Large intestine (tissue), 3 donors: ENCODE data around the gene NOX3. TPM values are rescaled to one million over a fixed set of nuclear protein-coding genes. Genes with fewer than 3 reads are reported as not detected.
A peak's percentile ranks its signal among the peaks of the same experiment; 100 is the strongest.
"Not testable (repeated sequence)": the region's sequence is repeated elsewhere in the genome, so short reads cannot be mapped to it uniquely, and the experiment has no call there.

Experiments
- DNase-seq, 2 donors: peaks; one replicate each; pipeline versions ENCODE4 v3.0.0 to v3.0.0-alpha.2; 2013
- H3K27ac ChIP-seq: one replicate; pipeline ENCODE4 v1.5.1; 2013; ENCODE audit warnings: low read length
- H3K27me3 ChIP-seq: 2 replicates; pipeline ENCODE4 v1.6.1; 2013; ENCODE audit warnings: low read length; ENCODE audit not compliant: control insufficient read depth, insufficient read depth
- H3K36me3 ChIP-seq: 2 replicates; pipeline ENCODE4 v1.6.1; 2013; ENCODE audit warnings: low read length; ENCODE audit not compliant: control insufficient read depth, insufficient read depth
- H3K4me1 ChIP-seq: one replicate; pipeline ENCODE4 v1.6.1; 2013; ENCODE audit warnings: low read length; ENCODE audit not compliant: control insufficient read depth, insufficient read depth
- H3K4me3 ChIP-seq: one replicate; pipeline ENCODE4 v1.5.1; 2013; ENCODE audit warnings: low read length
- H3K9me3 ChIP-seq: one replicate; pipeline ENCODE4 v1.6.1; 2013; ENCODE audit warnings: mild to moderate bottlenecking, low read depth, low read length, moderate library complexity; ENCODE audit not compliant: control insufficient read depth
- WGBS: methylation state at CpG from one replicate; pipeline ENCODE4 v1.1.5; 2013; ENCODE audit warnings: low lambda C conversion rate; ENCODE audit not compliant: insufficient coverage; 5-methylcytosine and 5-hydroxymethylcytosine counted together
- polyA plus RNA-seq: library from polyadenylated mRNA; unstranded; fragments of 120-200 nt; gene quantifications from one replicate; pipeline ENCODE4 v1.2.1, GENCODE V29; 2013

The NOX3 gene
- polyA plus RNA-seq, 1 donor: not detected

DNA sequence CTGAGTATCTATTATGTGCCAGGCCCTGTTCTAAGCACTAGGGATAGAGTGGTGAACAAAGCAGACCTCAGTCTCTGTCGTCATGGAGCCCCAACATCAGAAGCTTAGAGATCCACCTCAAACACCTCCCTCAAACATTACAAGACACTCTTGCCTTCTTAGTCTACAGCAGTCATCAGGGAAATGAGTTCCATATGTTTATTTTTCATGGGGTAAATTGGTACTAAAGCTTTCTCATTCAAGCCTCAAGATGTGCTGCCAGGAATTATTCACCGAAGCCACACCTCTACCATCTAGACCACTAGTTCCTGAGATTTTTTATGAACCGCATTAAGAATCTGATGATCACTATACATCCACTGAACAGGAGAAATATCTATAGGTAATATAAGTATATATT lies 82.4 kb downstream of the NOX3 start:
- Histone ChIP-seq H3K27me3 (no peaks in the 10 kb centered on the region), H3K36me3 (no peaks in the 10 kb centered on the region), H3K9me3 (no peaks in the 10 kb centered on the region), H3K4me1 (no peaks in the 10 kb centered on the region), H3K27ac (no peak overlapping the region), H3K4me3 (no peak overlapping the region)
- no CpG with 5 or more reads among the region's 3 CpGs for WGBS
- DNase-seq: no peak

- no peak overlapping the region for H3K27ac ChIP-seq
Measured at GRCh38 chr6:155372256-155372655, 83.4 kb downstream of the NOX3 start.

DNA sequence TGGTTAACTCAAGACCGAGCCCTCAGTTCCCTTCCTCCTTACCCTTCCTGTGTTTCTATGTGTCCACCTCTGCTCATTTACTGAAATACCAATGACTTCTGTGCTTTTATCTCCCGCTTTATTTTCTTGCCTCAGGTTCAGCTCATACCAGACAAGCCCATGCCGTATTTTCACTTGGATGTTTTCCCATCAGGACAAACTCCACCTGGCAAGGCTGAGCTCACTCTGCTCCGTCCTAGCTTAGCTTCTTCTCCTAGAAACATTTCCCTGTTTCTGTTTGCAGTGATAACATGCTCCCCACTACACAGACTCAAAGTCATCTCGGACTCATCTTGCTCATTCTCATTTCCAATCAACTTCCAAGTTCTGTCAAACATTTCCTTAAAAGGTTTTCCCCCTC lies 84.4 kb downstream of the NOX3 start:
- WGBS: 81% methylated on average over 3 of the region's 5 CpGs
- Histone ChIP-seq H3K9me3 (no peaks in the 10 kb centered on the region), H3K4me3 (no peak overlapping the region), H3K27ac (no peak overlapping the region), H3K36me3 (no peaks in the 10 kb centered on the region), H3K4me1 (no peaks in the 10 kb centered on the region), H3K27me3 (no peaks in the 10 kb centered on the region)
- DNase-seq: peak in 1 of 2 donors; percentile 3

More at GRCh38 chr6:155372256-155372655, 83.4 kb downstream of the NOX3 start:
- WGBS: no CpG with 5 or more reads among the region's 4 CpGs
- Histone ChIP-seq H3K4me1 (no peaks in the 10 kb centered on the region), H3K36me3 (no peaks in the 10 kb centered on the region), H3K4me3 (no peak overlapping the region), H3K9me3 (no peaks in the 10 kb centered on the region), H3K27me3 (no peaks in the 10 kb centered on the region)
- DNase-seq: no peak

- no peaks in the 10 kb centered on the region for H3K27me3 ChIP-seq
- no peak overlapping the region for H3K4me3 ChIP-seq
- H3K9me3 ChIP-seq: peaks cover 8% of the 10 kb centered on the region
- no peak for DNase-seq
- no peak overlapping the region for H3K27ac ChIP-seq
- H3K4me1 ChIP-seq: no peaks in the 10 kb centered on the region
- H3K36me3 ChIP-seq: no peaks in the 10 kb centered on the region
- WGBS: 97% methylated on average over 4 of the region's 6 CpGs
Measured at GRCh38 chr6:155366325-155366724, 89.3 kb downstream of the NOX3 start.

DNA sequence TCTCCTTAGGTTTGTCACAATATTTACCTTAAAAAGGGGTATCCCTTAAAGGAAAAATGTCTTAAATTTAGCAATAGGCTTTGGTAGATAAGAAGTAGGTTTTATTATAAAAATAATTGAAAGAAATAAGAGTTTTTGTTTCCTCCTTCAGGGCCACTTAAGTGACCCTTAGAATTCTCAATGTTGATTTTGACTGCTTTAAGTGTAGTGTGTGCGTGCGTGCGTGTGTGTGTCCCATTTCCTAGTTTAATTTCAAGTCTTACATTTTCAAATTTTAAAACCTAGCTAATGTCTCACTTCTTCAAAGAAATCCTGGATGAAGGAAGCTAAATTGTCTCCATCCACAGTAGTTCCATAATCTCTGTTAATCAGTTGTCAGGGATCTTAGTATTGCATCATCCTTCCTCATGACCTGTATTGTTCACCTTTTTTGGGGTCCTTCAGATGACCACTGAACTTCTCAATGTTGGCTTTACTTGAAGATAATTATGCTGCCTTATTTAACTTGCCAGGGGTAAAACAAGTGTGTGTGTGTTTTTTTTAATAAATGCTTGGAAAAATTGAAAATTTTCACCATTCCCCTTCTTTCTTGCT lies 90.7 kb downstream of the NOX3 start:
- WGBS: no CpG with 5 or more reads among the region's 3 CpGs
- Histone ChIP-seq H3K27ac (no peak overlapping the region), H3K36me3 (no peaks in the 10 kb centered on the region), H3K4me1 (no peaks in the 10 kb centered on the region), H3K4me3 (no peak overlapping the region), H3K27me3 (no peaks in the 10 kb centered on the region), H3K9me3 (peaks cover 8% of the 10 kb centered on the region)
- DNase-seq: no peak

GRCh38 chr6:155364021-155364420 lies 91.6 kb downstream of the NOX3 start:
- not testable (repeated sequence) for H3K27ac ChIP-seq, H3K4me1 ChIP-seq, H3K36me3 ChIP-seq, H3K9me3 ChIP-seq, H3K4me3 ChIP-seq, DNase-seq, H3K27me3 ChIP-seq
- 100% methylated on average over 2 of the region's 12 CpGs for WGBS

- no CpG with 5 or more reads among the region's 39 CpGs for WGBS
- H3K27me3 ChIP-seq, H3K9me3 ChIP-seq, H3K4me3 ChIP-seq, H3K36me3 ChIP-seq, DNase-seq, H3K4me1 ChIP-seq, H3K27ac ChIP-seq: not testable (repeated sequence)
Measured at GRCh38 chr6:155362968-155363632, 92.5 kb downstream of the NOX3 start.

- no peak overlapping the region for H3K27ac ChIP-seq
- H3K36me3 ChIP-seq: no peaks in the 10 kb centered on the region
- H3K27me3 ChIP-seq: no peaks in the 10 kb centered on the region
- no peak for DNase-seq
- peaks cover 4% of the 10 kb centered on the region for H3K9me3 ChIP-seq
- H3K4me3 ChIP-seq: no peak overlapping the region
- H3K4me1 ChIP-seq: no peaks in the 10 kb centered on the region
Measured at GRCh38 chr6:155354167-155354566, 101.5 kb downstream of the NOX3 start.

GRCh38 chr6:155352811-155353210 lies 102.8 kb downstream of the NOX3 start:
- H3K9me3 ChIP-seq: peaks cover 4% of the 10 kb centered on the region
- no peaks in the 10 kb centered on the region for H3K4me1 ChIP-seq
- H3K36me3 ChIP-seq: no peaks in the 10 kb centered on the region
- H3K27ac ChIP-seq: no peak overlapping the region
- no peak for DNase-seq
- H3K4me3 ChIP-seq: no peak overlapping the region
- H3K27me3 ChIP-seq: no peaks in the 10 kb centered on the region

DNA sequence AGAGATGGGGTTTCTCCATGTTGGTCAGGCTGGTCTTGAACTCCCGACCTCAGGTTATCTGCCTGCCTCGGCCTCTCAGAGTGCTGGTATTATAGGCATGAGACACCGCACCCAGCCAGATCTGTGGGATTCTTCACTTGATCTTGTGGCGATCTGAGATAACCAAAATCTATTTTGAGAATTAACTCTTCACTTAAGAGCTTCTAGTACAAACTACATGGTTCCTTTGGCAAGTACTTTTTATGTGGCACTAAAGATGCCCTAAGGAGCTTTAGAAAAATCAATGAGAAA lies 103.6 kb downstream of the NOX3 start:
- no CpG with 5 or more reads among the region's 4 CpGs for WGBS
- H3K27ac ChIP-seq: no peak overlapping the region
- no peak for DNase-seq
- peaks cover 4% of the 10 kb centered on the region for H3K9me3 ChIP-seq
- H3K4me3 ChIP-seq: no peak overlapping the region
- H3K4me1 ChIP-seq: no peaks in the 10 kb centered on the region
- no peaks in the 10 kb centered on the region for H3K27me3 ChIP-seq
- no peaks in the 10 kb centered on the region for H3K36me3 ChIP-seq
